EL (cell line): ENCODE data around the gene PXMP4.

Source experiments
- DNase-seq: peaks from one replicate; pipeline ENCODE4 v3.0.0-alpha.2; 2016

Gene PXMP4

GRCh38 chr20:33681288-33681687, 38.8 kb downstream of the PXMP4 start:
- no peak for DNase-seq

DNA sequence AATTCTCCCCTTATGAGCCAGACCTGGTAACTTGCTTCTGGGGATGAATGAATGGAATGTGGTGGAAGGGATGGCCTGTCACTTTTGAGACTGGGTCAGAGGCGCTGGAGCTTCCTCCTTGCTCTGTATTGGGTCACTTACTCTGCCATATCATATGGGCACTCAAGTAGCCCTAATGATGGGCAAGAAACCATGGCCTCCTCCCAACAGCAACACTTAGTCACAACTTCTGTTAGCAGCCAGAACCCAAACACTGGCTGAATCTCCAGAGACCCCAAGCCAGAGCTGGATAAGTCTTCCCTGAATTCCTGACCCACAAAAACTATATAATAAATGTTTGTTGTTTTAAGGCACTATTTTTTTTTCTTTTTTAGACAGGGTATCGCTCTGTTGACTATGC, 39.4 kb downstream of the PXMP4 start:
- peak; percentile 29 for DNase-seq

DNA sequence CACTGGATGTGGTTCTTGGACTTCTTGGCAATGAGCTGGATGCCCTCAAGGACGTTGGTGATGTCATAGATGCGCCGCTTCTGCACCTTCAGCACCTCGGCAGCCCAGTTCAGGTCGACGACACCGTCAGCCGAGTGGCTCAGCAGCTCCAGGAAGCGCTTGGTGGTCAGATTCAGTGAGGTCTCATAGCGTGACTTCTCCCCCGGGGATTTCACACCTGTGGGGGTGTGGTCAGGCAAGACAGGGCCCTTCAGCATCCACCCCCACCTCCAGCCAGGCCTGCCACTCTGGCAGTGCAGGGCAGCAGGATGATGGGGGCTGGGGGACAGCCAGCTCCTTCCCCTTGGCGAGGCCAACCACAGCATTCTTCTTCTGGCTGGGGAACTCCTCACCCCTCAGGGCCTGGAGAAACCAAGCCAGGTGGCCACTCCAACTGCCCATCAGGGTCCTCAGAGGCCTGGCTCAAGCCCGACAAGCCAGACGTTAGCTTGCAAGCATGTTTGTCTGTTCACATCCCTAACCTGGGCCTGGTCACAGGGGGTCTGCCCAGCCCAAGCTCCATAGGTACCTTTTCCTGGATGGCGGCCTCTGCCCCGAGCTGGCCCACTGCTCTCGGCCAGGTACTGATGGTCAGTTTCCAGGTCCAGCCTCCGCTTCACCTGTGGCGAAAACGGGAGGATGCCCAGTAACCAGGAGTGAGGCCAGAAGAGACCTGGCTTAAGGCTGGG, 40.2 kb downstream of the PXMP4 start:
- DNase-seq = no peak

GRCh38 chr20:33677991-33678702, 42.0 kb downstream of the PXMP4 start:
- DNase-seq = no peak

- no peak for DNase-seq
These were observed 43.2 kb downstream of the PXMP4 start for GRCh38 chr20:33676652-33677645.

GRCh38 chr20:33676121-33676520, 44.0 kb downstream of the PXMP4 start:
- no peak for DNase-seq

DNA sequence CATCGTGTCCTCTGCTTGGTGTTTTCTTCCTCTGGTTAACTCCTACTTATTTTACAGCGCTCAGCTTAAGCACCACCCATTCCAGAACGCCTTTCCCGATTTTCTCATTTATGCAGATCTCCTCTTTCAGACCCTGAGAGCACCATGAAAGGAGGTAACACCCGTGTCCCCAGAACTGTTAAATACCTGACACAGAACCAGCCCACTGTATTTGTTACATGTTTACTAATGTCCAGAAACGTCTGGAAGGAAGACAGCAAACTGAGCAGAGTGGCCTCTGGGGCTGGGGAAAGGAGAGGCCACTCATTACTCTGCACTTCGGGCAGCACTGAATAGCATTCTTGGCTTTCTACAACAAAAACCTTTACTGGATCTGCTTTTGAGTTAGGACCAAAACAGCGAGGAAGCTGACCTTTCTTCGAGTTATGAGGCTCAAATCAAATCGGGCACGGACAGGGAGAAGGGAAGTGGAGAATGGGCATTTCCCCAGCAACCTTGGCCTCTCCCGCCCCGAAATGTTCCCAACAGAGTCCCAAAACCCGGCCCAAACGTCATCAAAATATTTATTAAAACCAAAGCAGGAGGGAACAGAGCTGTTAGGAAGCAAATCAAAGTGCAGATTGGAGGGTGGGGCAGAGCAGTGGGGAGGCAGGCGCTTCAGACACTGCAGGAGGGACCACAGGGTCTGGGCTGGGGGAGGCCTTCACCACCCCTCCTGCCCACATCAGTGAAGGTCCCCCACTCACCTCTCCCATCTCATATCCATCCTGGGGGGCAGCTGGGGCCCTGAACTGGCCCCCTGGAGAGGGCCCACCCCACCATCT, 44.8 kb downstream of the PXMP4 start:
- no peak for DNase-seq

- peak; percentile 81 for DNase-seq
These were observed 45.6 kb downstream of the PXMP4 start, which contains the start of gene NECAB3 for GRCh38 chr20:33674294-33675135. Gene NECAB3, minus strand, starts transcription at chr20:33674428. Its CDS starts 76 bp downstream, at chr20:33674352.

GRCh38 chr20:33673410-33674293, 46.5 kb downstream of the PXMP4 start:
- peak; percentile 53 for DNase-seq

GRCh38 chr20:33673114-33673409, 47.0 kb downstream of the PXMP4 start:
- DNase-seq = no peak

- DNase-seq = no peak
These were observed 47.5 kb downstream of the PXMP4 start for GRCh38 chr20:33672426-33673113.

DNA sequence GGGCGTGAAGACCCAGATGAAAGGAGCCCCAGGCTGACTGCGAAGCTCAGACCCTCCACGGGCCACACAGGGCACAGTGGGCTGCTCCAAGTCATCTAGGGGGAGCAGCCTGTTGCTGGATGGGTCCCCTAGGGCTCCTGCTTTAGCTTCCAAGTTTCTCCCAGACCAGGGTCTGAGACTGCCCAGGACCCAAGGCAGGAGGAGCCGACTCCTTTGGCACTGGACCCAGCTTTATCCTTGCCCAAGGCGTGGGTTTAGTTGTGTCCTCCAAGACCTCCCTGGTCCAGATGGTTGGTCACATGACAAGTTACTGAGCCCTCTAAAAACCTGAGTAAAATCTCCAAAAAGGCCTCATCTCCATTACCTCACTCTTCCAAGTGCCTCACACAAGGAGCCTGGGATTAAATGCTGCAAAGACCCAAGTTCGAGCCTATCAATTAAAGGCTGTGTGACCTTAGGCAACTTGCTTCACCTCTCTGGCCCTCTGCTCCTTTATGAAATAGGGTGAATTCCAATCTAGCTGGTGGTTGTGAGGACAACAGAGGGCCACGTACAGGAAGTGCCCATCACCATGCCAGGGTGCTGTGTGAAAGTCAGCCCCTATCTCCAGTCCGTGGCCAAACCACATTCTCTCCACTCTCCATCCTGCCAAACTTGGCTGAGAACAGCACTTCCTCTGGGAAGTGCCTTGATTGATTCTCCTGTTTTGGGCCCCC, 48.4 kb downstream of the PXMP4 start:
- no peak for DNase-seq

GRCh38 chr20:33670715-33671499, 49.2 kb downstream of the PXMP4 start:
- no peak for DNase-seq

DNA sequence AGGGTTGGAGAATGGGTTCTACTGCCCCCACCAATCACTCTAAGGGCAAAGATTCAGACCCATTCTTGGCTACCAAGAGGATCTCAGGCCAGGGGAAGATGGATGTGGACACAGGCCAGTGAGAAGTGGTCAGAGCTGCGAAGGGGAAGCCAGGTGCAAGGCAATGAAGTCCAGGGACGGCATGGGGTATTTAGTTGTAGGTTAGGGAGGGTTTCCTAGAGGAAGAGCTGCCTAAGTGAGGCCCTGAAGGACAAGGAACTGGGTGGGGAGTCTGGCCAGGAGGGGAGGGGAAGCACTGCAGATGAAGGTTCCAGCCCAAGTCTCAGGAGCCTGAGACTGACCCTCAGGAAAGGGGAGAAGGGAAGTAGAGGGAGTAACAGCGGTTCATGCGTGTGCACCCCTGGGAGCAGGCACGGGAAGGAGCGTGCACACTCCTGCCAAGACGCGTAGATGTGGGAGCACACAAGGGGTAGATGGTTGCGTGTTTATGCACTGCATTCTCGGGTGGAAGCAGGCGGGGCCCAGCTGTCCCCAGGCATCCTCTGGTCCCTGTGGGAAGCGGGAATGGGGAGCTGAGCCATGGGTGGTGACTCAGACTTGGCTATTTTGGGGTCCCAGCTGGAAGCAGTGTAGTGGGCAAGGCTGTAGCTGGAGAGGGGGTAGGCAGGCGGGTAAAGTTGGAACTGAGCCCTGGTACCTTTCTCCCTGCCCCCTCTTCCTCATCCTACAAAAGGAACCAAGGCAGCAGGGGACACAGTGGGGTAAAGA, 50.1 kb downstream of the PXMP4 start:
- no peak for DNase-seq

DNA sequence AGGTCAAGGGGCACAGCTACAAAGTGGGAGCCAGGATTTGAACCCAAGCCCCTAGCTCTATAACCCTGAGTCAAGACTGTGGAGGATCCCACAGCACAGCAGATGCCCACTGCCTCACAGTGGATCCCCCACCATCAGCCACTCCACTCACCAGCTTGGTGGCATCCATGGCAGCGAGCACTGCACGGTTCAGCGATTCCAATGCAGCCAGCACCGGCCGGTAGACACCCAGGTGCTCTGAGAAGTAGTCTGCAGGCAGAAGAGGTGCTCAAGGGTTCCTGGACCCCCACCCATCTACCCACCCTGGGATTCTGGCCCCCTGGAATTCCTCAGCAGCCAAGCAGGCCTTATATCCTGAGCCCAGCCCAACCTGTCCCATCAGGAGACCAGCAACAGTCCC, 50.9 kb downstream of the PXMP4 start:
- DNase-seq = no peak

GRCh38 chr20:33668466-33669155, 51.5 kb downstream of the PXMP4 start:
- DNase-seq = no peak
